ENCODE data around the gene RIPPLY2. TPM values are rescaled to one million over a fixed set of nuclear protein-coding genes. Genes with fewer than 3 reads are reported as not detected.

RIPPLY2 gene
- total and polyA plus RNA-seq, 4 donors = not detected

DNA sequence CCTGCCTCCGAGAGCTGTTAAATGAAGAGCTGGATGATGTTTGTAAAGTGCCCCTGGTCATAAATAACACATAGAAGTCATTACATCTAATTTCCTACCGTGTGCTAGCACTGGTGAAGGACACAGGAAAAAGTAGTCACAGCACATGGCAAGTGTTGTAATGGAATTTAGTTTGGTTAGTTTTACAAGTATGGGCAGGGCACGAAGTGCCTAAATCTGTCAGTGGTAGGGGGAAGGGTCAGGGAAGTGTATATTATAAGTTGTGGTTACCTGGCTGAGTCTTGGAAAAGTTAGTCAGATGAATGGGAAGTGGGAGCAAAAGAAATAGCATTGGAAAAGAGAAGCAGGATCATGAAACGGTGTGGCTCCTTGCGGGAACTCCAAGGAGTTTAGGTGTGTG lies 1.6 kb downstream of the RIPPLY2 start:
- TF ChIP-seq JUND (IDR thresholded peaks at IDR 0.05) = no peak
- TF ChIP-seq, protein P1, sequence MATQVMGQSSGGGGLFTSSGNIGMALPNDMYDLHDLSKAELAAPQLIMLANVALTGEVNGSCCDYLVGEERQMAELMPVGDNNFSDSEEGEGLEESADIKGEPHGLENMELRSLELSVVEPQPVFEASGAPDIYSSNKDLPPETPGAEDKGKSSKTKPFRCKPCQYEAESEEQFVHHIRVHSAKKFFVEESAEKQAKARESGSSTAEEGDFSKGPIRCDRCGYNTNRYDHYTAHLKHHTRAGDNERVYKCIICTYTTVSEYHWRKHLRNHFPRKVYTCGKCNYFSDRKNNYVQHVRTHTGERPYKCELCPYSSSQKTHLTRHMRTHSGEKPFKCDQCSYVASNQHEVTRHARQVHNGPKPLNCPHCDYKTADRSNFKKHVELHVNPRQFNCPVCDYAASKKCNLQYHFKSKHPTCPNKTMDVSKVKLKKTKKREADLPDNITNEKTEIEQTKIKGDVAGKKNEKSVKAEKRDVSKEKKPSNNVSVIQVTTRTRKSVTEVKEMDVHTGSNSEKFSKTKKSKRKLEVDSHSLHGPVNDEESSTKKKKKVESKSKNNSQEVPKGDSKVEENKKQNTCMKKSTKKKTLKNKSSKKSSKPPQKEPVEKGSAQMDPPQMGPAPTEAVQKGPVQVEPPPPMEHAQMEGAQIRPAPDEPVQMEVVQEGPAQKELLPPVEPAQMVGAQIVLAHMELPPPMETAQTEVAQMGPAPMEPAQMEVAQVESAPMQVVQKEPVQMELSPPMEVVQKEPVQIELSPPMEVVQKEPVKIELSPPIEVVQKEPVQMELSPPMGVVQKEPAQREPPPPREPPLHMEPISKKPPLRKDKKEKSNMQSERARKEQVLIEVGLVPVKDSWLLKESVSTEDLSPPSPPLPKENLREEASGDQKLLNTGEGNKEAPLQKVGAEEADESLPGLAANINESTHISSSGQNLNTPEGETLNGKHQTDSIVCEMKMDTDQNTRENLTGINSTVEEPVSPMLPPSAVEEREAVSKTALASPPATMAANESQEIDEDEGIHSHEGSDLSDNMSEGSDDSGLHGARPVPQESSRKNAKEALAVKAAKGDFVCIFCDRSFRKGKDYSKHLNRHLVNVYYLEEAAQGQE (IDR thresholded peaks at IDR 0.05) = no peak
- TF ChIP-seq, protein P2, sequence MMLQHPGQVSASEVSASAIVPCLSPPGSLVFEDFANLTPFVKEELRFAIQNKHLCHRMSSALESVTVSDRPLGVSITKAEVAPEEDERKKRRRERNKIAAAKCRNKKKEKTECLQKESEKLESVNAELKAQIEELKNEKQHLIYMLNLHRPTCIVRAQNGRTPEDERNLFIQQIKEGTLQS (IDR thresholded peaks at IDR 0.05) = no peak
- TF ChIP-seq, protein P3, sequence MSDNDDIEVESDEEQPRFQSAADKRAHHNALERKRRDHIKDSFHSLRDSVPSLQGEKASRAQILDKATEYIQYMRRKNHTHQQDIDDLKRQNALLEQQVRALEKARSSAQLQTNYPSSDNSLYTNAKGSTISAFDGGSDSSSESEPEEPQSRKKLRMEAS (IDR thresholded peaks at IDR 0.05) = no peak
- no peak for TF ChIP-seq FOXA2 (IDR thresholded peaks at IDR 0.05)
- TF ChIP-seq, protein P4, sequence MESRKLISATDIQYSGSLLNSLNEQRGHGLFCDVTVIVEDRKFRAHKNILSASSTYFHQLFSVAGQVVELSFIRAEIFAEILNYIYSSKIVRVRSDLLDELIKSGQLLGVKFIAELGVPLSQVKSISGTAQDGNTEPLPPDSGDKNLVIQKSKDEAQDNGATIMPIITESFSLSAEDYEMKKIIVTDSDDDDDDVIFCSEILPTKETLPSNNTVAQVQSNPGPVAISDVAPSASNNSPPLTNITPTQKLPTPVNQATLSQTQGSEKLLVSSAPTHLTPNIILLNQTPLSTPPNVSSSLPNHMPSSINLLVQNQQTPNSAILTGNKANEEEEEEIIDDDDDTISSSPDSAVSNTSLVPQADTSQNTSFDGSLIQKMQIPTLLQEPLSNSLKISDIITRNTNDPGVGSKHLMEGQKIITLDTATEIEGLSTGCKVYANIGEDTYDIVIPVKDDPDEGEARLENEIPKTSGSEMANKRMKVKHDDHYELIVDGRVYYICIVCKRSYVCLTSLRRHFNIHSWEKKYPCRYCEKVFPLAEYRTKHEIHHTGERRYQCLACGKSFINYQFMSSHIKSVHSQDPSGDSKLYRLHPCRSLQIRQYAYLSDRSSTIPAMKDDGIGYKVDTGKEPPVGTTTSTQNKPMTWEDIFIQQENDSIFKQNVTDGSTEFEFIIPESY (IDR thresholded peaks at IDR 0.05) = no peak
- no peak for TF ChIP-seq FOXA1 (IDR thresholded peaks at IDR 0.05)
- no peak for TF ChIP-seq YY1 (IDR thresholded peaks at IDR 0.05)
- TF ChIP-seq HNF4A (conservative IDR thresholded peaks at IDR 0.05) = no peak
- no peak overlapping the region for H3K27ac ChIP-seq (ENCODE audit: low read depth in 1 of 2, low read length in 2 of 2)
- no peak overlapping the region for H3K9ac ChIP-seq (ENCODE audit: low read depth in 1 of 2, low read length in 2 of 2)
- no peaks in the 10 kb centered on the region for H3K9me3 ChIP-seq (ENCODE audit: control insufficient read depth in 4 of 4, low read length in 3 of 4)
- H3K36me3 ChIP-seq (ENCODE audit: control insufficient read depth in 4 of 4, insufficient read depth in 3 of 4, low read depth in 1 of 4, low read length in 3 of 4) = no peaks in the 10 kb centered on the region
- WGBS = 60% methylated on average over 5 of the region's 5 CpGs
- peaks cover 2 to 9% (median 6%) of the 10 kb centered on the region in 4 donors for H3K27me3 ChIP-seq (ENCODE audit: control insufficient read depth in 4 of 4, insufficient read depth in 4 of 4, low read length in 3 of 4)
- H3K4me1 ChIP-seq (ENCODE audit: control insufficient read depth in 4 of 4, insufficient read depth in 4 of 4, low read length in 3 of 4) = peaks cover 11 to 19% (median 17%) of the 10 kb centered on the region in 4 donors
- no peak overlapping the region for H3K4me3 ChIP-seq (ENCODE audit: low read depth in 1 of 3, low read length in 3 of 3)
- no peak for DNase-seq (ENCODE audit: low spot score)

DNA sequence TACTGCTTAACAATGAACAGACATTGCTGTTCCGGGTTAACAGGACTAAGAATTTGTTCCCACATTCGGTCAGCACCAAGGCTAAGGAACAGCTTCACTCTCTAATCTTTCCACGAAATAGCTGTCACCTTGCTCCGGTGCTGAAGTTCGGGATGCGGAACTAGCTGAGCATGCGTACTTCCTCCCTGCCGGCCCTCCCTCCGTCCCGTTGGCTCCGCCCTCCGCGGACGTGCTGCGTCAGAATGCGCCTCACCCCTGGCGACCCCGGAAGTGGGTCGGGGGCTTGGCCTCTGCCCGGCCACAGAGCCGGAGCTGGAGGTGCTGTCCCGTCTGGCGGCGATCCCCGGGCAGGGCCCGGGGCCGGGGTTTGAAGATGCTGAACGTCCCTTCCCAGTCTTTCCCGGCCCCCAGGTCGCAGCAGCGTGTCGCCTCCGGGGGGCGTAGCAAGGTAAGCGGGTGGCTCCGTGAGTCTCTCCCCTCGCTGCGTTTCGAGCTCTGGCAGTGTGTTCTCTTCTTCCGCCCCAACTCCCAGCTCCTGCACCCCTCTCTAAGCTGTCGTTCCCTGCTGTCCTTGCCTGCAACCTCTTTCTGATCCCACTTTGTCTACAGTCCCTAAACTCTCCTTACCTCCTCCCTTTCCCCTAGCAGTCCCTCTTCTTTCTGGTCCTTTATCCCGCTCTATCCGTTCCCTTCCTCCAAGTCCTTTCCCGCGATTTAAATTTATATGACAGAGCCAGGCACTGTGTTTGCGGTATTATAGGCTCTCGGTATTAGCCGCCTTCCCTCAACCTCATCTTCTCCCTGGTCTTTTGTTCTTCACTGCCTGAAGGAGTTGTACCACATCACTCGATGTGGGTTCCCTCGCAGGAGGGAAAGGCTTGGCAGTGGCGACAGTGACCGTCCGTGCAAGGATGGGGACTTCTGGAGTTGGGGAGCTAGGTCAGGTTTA lies 6.5 kb downstream of the RIPPLY2 start, which contains the start of gene CYB5R4:
CYB5R4 (plus strand) TSS at position 280 of the 949 bp plus-strand sequence; CDS start at position 374, 94 bp downstream.
- Histone ChIP-seq H3K4me1 (ENCODE audit: control insufficient read depth in 4 of 4, insufficient read depth in 4 of 4, low read length in 3 of 4) (peaks cover 4 to 26% (median 11%) of the 10 kb centered on the region in 4 donors), H3K36me3 (ENCODE audit: control insufficient read depth in 4 of 4, insufficient read depth in 3 of 4, low read depth in 1 of 4, low read length in 3 of 4) (peaks cover 0 to under 1% (median 0%) of the 10 kb centered on the region in 4 donors), H3K27ac (ENCODE audit: low read depth in 1 of 2, low read length in 2 of 2) (peak within 1 kb of the TSS; percentile 49 to 83), H3K9me3 (ENCODE audit: control insufficient read depth in 4 of 4, low read length in 3 of 4) (no peaks in the 10 kb centered on the region), H3K27me3 (ENCODE audit: control insufficient read depth in 4 of 4, insufficient read depth in 4 of 4, low read length in 3 of 4) (no peaks in the 10 kb centered on the region), H3K9ac (ENCODE audit: low read depth in 1 of 2, low read length in 2 of 2) (peak within 1 kb of the TSS; percentile 16 to 79), H3K4me3 (ENCODE audit: low read depth in 1 of 3, low read length in 3 of 3) (peak within 1 kb of the TSS; percentile 67 to 96 (median 72))
- DNase-seq (ENCODE audit: low spot score) = peak; percentile 92
- WGBS = under 1% methylated on average over 53 of the region's 53 CpGs
- TF ChIP-seq SP1 (IDR thresholded peaks at IDR 0.05) (peak; percentile 52), HNF4A (conservative IDR thresholded peaks at IDR 0.05) (peak; percentile 47 to 60), FOXA2 (IDR thresholded peaks at IDR 0.05) (no peak), HNF4G (IDR thresholded peaks at IDR 0.05) (no peak), NR2F2 (IDR thresholded peaks at IDR 0.05) (peak; percentile 87), EGR1 (IDR thresholded peaks at IDR 0.05; ENCODE audit: low read depth in 2 of 2) (no peak), FOXA1 (IDR thresholded peaks at IDR 0.05) (no peak), RXRA (IDR thresholded peaks at IDR 0.05) (peak; percentile 79 to 86)
- TF ChIP-seq, protein P5, sequence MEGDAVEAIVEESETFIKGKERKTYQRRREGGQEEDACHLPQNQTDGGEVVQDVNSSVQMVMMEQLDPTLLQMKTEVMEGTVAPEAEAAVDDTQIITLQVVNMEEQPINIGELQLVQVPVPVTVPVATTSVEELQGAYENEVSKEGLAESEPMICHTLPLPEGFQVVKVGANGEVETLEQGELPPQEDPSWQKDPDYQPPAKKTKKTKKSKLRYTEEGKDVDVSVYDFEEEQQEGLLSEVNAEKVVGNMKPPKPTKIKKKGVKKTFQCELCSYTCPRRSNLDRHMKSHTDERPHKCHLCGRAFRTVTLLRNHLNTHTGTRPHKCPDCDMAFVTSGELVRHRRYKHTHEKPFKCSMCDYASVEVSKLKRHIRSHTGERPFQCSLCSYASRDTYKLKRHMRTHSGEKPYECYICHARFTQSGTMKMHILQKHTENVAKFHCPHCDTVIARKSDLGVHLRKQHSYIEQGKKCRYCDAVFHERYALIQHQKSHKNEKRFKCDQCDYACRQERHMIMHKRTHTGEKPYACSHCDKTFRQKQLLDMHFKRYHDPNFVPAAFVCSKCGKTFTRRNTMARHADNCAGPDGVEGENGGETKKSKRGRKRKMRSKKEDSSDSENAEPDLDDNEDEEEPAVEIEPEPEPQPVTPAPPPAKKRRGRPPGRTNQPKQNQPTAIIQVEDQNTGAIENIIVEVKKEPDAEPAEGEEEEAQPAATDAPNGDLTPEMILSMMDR (IDR thresholded peaks at IDR 0.05; ENCODE audit: low read depth, low read length, missing input control) = no peak
- TF ChIP-seq, protein P4 (IDR thresholded peaks at IDR 0.05) = no peak
- TF ChIP-seq, protein P1 (IDR thresholded peaks at IDR 0.05) = peak; percentile 100
- TF ChIP-seq, protein P2 (IDR thresholded peaks at IDR 0.05) = no peak

All from liver (tissue), 9 donors.